A549 (cell line): Measurements from ENCODE around the gene UGT1A3. TPM values are rescaled to one million over a fixed set of nuclear protein-coding genes. Genes with fewer than 3 reads are reported as not detected.

Experiments
- ATAC-seq, 2 experiments: fragments of 200-7000 bp in 1 of 2; fragments of >200 bp in 1 of 2; cut with Nextera tagmentation in 1 of 2; cut with Tn5 transposase in 1 of 2; 3 replicates each; pipeline versions ENCODE4 v1.8.0 to v1.9.1; 2018 to 2020; ENCODE audit warnings: mild to moderate bottlenecking in 1 of 2, moderate library complexity in 1 of 2
- CTCF ChIA-PET: fragments of 300-600 bp; sonication (Branson Sonifier 250); formaldehyde crosslinking; extraction: SDS; loops from one replicate; lab custom pipeline; 2021; ENCODE audit warnings: antibody characterized with exemption, inconsistent platforms; lab: Yijun Ruan, JAX
- POLR2A ChIA-PET: fragments of 350-600 bp; formaldehyde crosslinking; extraction: SDS; loops from one replicate; lab custom pipeline; 2021; ENCODE audit warnings: antibody characterized with exemption, inconsistent platforms; lab: Yijun Ruan, JAX
- DNase-seq, 2 experiments: peaks; one replicate each; pipeline versions ENCODE4 v3.0.0 to v3.0.0-alpha.2; 2011 to 2016; ENCODE audit warnings: low read depth in 1 of 2, low spot score in 1 of 2
- FAIRE-seq: peaks from 2 replicates; lab custom pipeline; 2011; peaks lifted over from hg19 to GRCh38; lab: Jason Lieb, UNC
- H3K27ac ChIP-seq, 2 experiments: fragments of >200 bp; sonication (Bioruptor Twin); formaldehyde crosslinking; 3 replicates each; pipeline ENCODE4 v1.5.1; 2016 to 2017
- H3K4me1 ChIP-seq: fragments of >200 bp; sonication (Bioruptor Twin); formaldehyde crosslinking; 3 replicates; pipeline ENCODE4 v1.6.1; 2016
- H3K4me2 ChIP-seq: fragments of >200 bp; sonication (Bioruptor Twin); formaldehyde crosslinking; 3 replicates; pipeline ENCODE4 v1.6.1; 2016
- H3K4me3 ChIP-seq: fragments of >200 bp; sonication (Bioruptor Twin); formaldehyde crosslinking; 3 replicates; pipeline ENCODE4 v1.5.1; 2016
- H3K9me3 ChIP-seq: fragments of >200 bp; sonication (Bioruptor Twin); formaldehyde crosslinking; 3 replicates; pipeline ENCODE4 v1.6.1; 2016
- EHF ChIP-seq: fragments of 250-450 bp; sonication (Bioruptor Pico); IDR thresholded peaks from 2 replicates; pipeline ENCODE4 v1.5.0; 2020; ENCODE audit warnings: mild to moderate bottlenecking
- EHMT2 ChIP-seq: fragments of 200-600 bp; sonication (generic); IDR thresholded peaks from 2 replicates; pipeline ENCODE4 v1.6.1; 2016; ENCODE audit warnings: antibody characterized with exemption, low read depth, mild to moderate bottlenecking, moderate library complexity
- ESRRA ChIP-seq: fragments of 150-350 bp; IDR thresholded peaks from 2 replicates; pipeline ENCODE4 v1.6.1; 2014; ENCODE audit warnings: mild to moderate bottlenecking, low read length, borderline replicate concordance
- FOSB ChIP-seq: fragments of 250-450 bp; sonication (Bioruptor Pico); IDR thresholded peaks from 2 replicates; pipeline ENCODE4 v1.5.0; 2020; ENCODE audit warnings: mild to moderate bottlenecking, moderate library complexity
- FOXS1 ChIP-seq: fragments of 250-450 bp; sonication (Bioruptor Pico); IDR thresholded peaks from 2 replicates; pipeline ENCODE4 v1.5.0; 2020; ENCODE audit warnings: mild to moderate bottlenecking, moderate library complexity
- GATA3 ChIP-seq: IDR thresholded peaks from 2 replicates; pipeline ENCODE4 v1.6.1; 2012; ENCODE audit warnings: borderline replicate concordance
- HEYL ChIP-seq: fragments of 250-450 bp; sonication (Bioruptor Pico); IDR thresholded peaks from 2 replicates; pipeline ENCODE4 v1.8.0; 2021; ENCODE audit warnings: mild to moderate bottlenecking, moderate library complexity
- HOXA7 ChIP-seq: fragments of 250-450 bp; sonication (Bioruptor Pico); IDR thresholded peaks from 2 replicates; pipeline ENCODE4 v1.5.0; 2020; ENCODE audit warnings: mild to moderate bottlenecking, moderate library complexity
- HOXB13 ChIP-seq: fragments of 250-450 bp; sonication (Bioruptor Pico); IDR thresholded peaks from 2 replicates; pipeline ENCODE4 v1.5.0; 2020; ENCODE audit warnings: low read depth, mild to moderate bottlenecking, moderate library complexity
- HOXB5 ChIP-seq: fragments of 250-450 bp; sonication (Bioruptor Pico); IDR thresholded peaks from 2 replicates; pipeline ENCODE4 v1.5.0; 2020; ENCODE audit warnings: mild to moderate bottlenecking, moderate library complexity
- KDM5A ChIP-seq: fragments of 200-600 bp; sonication (generic); IDR thresholded peaks from 2 replicates; pipeline ENCODE4 v1.6.1; 2016; ENCODE audit warnings: antibody characterized with exemption, mild to moderate bottlenecking
- MAZ ChIP-seq: fragments of 150-350 bp; IDR thresholded peaks from 2 replicates; pipeline ENCODE4 v1.6.1; 2014; ENCODE audit warnings: antibody characterized with exemption, low read depth, low read length, borderline replicate concordance
- NFE2L2 ChIP-seq: fragments of 150-350 bp; conservative IDR thresholded peaks from 2 replicates; pipeline ENCODE4 v1.6.1; 2014; ENCODE audit warnings: low read length
- NPAS2 ChIP-seq: fragments of 250-450 bp; sonication (Bioruptor Pico); IDR thresholded peaks from 2 replicates; pipeline ENCODE4 v1.8.0; 2022; ENCODE audit warnings: mild to moderate bottlenecking, moderate library complexity, borderline replicate concordance
- POLR2A ChIP-seq: IDR thresholded peaks from 2 replicates; pipeline ENCODE4 v1.6.1; 2012; ENCODE audit warnings: mild to moderate bottlenecking, low read length
- RAD21 ChIP-seq, 2 experiments: fragments of >200 bp in 1 of 2; sonication (Bioruptor Twin) in 1 of 2; formaldehyde crosslinking in 1 of 2; IDR thresholded peaks in 1 of 2; conservative IDR thresholded peaks in 1 of 2; 2 replicates in 1 of 2; 3 replicates in 1 of 2; pipeline ENCODE4 v1.6.1; 2012 to 2018; ENCODE audit warnings: inconsistent platforms in 1 of 2
- RFX5 ChIP-seq: fragments of 450-650 bp; IDR thresholded peaks from 2 replicates; pipeline ENCODE4 v1.7.1; 2014; ENCODE audit warnings: antibody characterized with exemption, mild to moderate bottlenecking, moderate library complexity
- SMC3 ChIP-seq: fragments of >200 bp; sonication (Bioruptor Twin); formaldehyde crosslinking; IDR thresholded peaks from 3 replicates; pipeline ENCODE4 v1.6.1; 2018; ENCODE audit warnings: inconsistent platforms
- TFCP2L1 ChIP-seq: fragments of 250-450 bp; sonication (Bioruptor Pico); IDR thresholded peaks from 2 replicates; pipeline ENCODE4 v1.5.0; 2021; ENCODE audit warnings: mild to moderate bottlenecking
- ZC3H11A ChIP-seq: fragments of 450-650 bp; IDR thresholded peaks from 2 replicates; pipeline ENCODE4 v1.6.1; 2014; ENCODE audit warnings: antibody characterized with exemption, mild to moderate bottlenecking
- ZNF302 ChIP-seq: fragments of 250-450 bp; sonication (Bioruptor Pico); IDR thresholded peaks from 2 replicates; pipeline ENCODE4 v1.9.0; 2021; ENCODE audit warnings: inconsistent platforms, mild to moderate bottlenecking, moderate library complexity
- ZSCAN20 ChIP-seq: fragments of 250-450 bp; sonication (Bioruptor Pico); IDR thresholded peaks from 2 replicates; pipeline ENCODE4 v1.8.0; 2022; ENCODE audit warnings: mild to moderate bottlenecking, moderate library complexity
- WGBS: methylation state at CpG from one replicate; pipeline ENCODE4 v1.1.6; 2017; ENCODE audit errors: missing lambda C conversion rate; 5-methylcytosine and 5-hydroxymethylcytosine counted together
- polyA plus RNA-seq, 4 experiments: library from polyadenylated mRNA; depleted of rRNA in 3 of 4; stranded (reverse); fragments of >200 nt; fragmentation: RNase III in 1 of 4; extraction: RNeasy Plus Mini Kit Qiagen cat#74134 plus additional on column Dnase treatment in 1 of 4; gene quantifications; 2 replicates in 3 of 4; 3 replicates in 1 of 4; pipeline ENCODE4 v1.2.3, GENCODE V29; 2011 to 2017
- TF ChIP-seq, protein P1 (sequence below): fragments of 250-450 bp; sonication (Bioruptor Pico); IDR thresholded peaks from 2 replicates; pipeline ENCODE4 v1.5.0; 2021; ENCODE audit warnings: mild to moderate bottlenecking, moderate library complexity, borderline replicate concordance
- TF ChIP-seq, protein P2 (sequence below): IDR thresholded peaks from 2 replicates; pipeline ENCODE4 v1.6.1; 2012
- TF ChIP-seq, protein P3 (sequence below): fragments of 200-600 bp; sonication (generic); IDR thresholded peaks from 2 replicates; pipeline ENCODE4 v1.6.1; 2016; ENCODE audit warnings: antibody characterized with exemption, mild to moderate bottlenecking, moderate library complexity
- TF ChIP-seq, protein P4 (sequence below): fragments of 450-650 bp; IDR thresholded peaks from 2 replicates; pipeline ENCODE4 v1.6.1; 2014; ENCODE audit warnings: antibody characterized with exemption
- TF ChIP-seq, protein P5 (sequence below): fragments of >200 bp; sonication (Bioruptor Twin); formaldehyde crosslinking; IDR thresholded peaks from 3 replicates; pipeline ENCODE4 v1.6.1; 2016
- TF ChIP-seq, protein P6 (sequence below): fragments of 250-450 bp; sonication (Bioruptor Pico); IDR thresholded peaks from 2 replicates; pipeline ENCODE4 v1.5.0; 2020; ENCODE audit warnings: low read depth, mild to moderate bottlenecking, moderate library complexity

UGT1A3 gene
- polyA plus RNA-seq, 2 of the 4 experiments (the other 2 are of a cell fraction), result 0.23 to 0.39 TPM

DNA sequence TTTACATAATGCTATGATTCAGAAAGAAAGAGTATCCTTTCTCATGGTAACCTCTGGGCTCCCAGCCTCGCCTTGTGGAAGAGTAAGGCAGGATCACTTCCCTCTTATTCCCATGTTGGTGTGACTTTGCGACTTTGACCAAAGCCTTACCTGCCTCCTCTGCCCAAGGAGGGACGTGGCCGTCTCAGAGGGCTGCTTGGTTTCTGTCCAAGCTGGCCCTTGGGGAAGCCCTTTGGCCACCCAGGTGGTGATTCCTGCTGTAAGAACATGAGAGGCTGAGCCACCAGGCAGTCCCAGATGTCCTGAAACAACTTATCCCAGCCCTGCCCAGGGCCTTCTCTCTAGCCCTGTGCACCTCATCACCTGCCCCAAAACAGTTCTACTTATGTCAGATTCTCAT, 30.1 kb upstream of the UGT1A3 start:
- no peak for TF ChIP-seq ZC3H11A
- TF ChIP-seq HOXB5, result peak; percentile 75
- TF ChIP-seq EHMT2, result no peak
- peak; percentile 59; the same call in 1 of the 2 replicates for TF ChIP-seq NPAS2 (CRISPR knock-in tag)
- TF ChIP-seq KDM5A, result no peak
- TF ChIP-seq RFX5, result no peak
- TF ChIP-seq, protein P1, sequence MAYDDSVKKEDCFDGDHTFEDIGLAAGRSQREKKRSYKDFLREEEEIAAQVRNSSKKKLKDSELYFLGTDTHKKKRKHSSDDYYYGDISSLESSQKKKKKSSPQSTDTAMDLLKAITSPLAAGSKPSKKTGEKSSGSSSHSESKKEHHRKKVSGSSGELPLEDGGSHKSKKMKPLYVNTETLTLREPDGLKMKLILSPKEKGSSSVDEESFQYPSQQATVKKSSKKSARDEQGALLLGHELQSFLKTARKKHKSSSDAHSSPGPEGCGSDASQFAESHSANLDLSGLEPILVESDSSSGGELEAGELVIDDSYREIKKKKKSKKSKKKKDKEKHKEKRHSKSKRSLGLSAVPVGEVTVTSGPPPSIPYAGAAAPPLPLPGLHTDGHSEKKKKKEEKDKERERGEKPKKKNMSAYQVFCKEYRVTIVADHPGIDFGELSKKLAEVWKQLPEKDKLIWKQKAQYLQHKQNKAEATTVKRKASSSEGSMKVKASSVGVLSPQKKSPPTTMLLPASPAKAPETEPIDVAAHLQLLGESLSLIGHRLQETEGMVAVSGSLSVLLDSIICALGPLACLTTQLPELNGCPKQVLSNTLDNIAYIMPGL (CRISPR knock-in tag), result no peak
- no peak for TF ChIP-seq GATA3
- peak; percentile 73; the same call in 1 of the 2 replicates for TF ChIP-seq HOXB13 (CRISPR knock-in tag)
- TF ChIP-seq, protein P2, sequence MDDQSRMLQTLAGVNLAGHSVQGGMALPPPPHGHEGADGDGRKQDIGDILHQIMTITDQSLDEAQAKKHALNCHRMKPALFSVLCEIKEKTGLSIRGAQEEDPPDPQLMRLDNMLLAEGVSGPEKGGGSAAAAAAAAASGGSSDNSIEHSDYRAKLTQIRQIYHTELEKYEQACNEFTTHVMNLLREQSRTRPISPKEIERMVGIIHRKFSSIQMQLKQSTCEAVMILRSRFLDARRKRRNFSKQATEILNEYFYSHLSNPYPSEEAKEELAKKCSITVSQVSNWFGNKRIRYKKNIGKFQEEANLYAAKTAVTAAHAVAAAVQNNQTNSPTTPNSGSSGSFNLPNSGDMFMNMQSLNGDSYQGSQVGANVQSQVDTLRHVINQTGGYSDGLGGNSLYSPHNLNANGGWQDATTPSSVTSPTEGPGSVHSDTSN, result no peak
- TF ChIP-seq ESRRA, result no peak
- no peak for TF ChIP-seq SMC3
- TF ChIP-seq TFCP2L1 (CRISPR knock-in tag), result 0 out of 2 replicates have a peak, but pooled peaks have one; percentile 67
- TF ChIP-seq NFE2L2, result no peak
- TF ChIP-seq MAZ, result no peak
- no peak for TF ChIP-seq ZNF302 (CRISPR knock-in tag)
- no peak for TF ChIP-seq EHF (CRISPR knock-in tag)
- 0 out of 2 replicates have a peak, but pooled peaks have one; percentile 20 for TF ChIP-seq HOXA7 (CRISPR knock-in tag)
- TF ChIP-seq, protein P3, sequence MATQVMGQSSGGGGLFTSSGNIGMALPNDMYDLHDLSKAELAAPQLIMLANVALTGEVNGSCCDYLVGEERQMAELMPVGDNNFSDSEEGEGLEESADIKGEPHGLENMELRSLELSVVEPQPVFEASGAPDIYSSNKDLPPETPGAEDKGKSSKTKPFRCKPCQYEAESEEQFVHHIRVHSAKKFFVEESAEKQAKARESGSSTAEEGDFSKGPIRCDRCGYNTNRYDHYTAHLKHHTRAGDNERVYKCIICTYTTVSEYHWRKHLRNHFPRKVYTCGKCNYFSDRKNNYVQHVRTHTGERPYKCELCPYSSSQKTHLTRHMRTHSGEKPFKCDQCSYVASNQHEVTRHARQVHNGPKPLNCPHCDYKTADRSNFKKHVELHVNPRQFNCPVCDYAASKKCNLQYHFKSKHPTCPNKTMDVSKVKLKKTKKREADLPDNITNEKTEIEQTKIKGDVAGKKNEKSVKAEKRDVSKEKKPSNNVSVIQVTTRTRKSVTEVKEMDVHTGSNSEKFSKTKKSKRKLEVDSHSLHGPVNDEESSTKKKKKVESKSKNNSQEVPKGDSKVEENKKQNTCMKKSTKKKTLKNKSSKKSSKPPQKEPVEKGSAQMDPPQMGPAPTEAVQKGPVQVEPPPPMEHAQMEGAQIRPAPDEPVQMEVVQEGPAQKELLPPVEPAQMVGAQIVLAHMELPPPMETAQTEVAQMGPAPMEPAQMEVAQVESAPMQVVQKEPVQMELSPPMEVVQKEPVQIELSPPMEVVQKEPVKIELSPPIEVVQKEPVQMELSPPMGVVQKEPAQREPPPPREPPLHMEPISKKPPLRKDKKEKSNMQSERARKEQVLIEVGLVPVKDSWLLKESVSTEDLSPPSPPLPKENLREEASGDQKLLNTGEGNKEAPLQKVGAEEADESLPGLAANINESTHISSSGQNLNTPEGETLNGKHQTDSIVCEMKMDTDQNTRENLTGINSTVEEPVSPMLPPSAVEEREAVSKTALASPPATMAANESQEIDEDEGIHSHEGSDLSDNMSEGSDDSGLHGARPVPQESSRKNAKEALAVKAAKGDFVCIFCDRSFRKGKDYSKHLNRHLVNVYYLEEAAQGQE, result no peak
- CTCF ChIA-PET, result interaction anchor here (1.2 to 2.6 kb wide), 4 partner anchors 13 to 250 kb away, joined by 4 to 11 read pairs (median 4); no protein-coding TSS in a partner anchor
- DNase-seq (peak in 1 of 2 experiments; percentile 56), ATAC-seq (peak in 1 of 2 experiments; percentile 6; a peak in 1 of 6 replicates), FAIRE-seq (no peak)
- peaks cover 49% of the 10 kb centered on the region for H3K9me3 ChIP-seq
- peaks cover 42% of the 10 kb centered on the region for H3K4me1 ChIP-seq
- peak overlapping the region; percentile 99 to 100 for H3K27ac ChIP-seq
- H3K4me3 ChIP-seq, result no peak overlapping the region
- POLR2A ChIA-PET, result interaction anchor here (0.5 to 1.9 kb wide), 3 partner anchors 132 to 1318 kb away, joined by 3 to 13 read pairs (median 5); partner anchors contain the start of gene USP40
- 59% methylated on average over 3 of the region's 4 CpGs for WGBS
- H3K4me2 ChIP-seq, result peak overlapping the region; percentile 52; the same call in 2 of the 3 replicates

DNA sequence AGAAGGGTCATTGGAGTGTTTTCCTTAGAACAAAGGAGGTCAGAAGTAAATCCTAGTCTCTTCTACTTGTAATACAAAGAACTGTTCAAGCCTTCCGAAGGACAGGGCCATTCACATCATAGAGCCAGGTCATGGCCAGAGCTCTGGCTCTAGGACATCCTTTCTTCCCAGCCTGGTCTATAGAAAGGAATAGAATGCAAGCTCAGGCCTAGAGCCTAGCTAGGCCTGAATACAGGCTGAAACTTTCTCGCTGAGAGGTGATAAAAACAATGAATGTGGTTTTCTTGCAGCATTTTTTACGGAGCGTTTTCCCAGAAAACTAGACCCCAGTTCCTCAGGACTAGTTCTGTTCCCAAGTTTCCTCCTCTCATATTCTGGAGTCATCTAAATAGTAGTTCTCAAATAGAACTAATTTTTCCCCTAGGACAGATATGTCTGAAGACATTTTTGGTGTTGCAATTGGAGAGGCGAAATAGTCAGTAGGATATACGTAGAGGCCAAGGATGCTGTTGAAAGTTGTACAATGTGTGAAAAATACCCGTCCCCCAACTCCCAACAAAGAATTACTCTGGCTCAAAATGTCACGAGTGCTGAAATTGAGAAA, 29.3 kb upstream of the UGT1A3 start:
- peak overlapping the region; percentile 52 for H3K4me2 ChIP-seq
- no peak overlapping the region for H3K4me3 ChIP-seq
- POLR2A ChIA-PET, result interaction anchor here (0.5 to 1.9 kb wide), 6 partner anchors 133 to 213 kb away, joined by 3 to 13 read pairs (median 8); partner anchors contain the start of gene USP40
- TF ChIP-seq FOXS1 (CRISPR knock-in tag) (peak; percentile 20; the same call in 1 of the 2 replicates), ZSCAN20 (peak; percentile 87), RAD21 (conservative IDR thresholded peaks at IDR 0.05 in 1 of 2, IDR thresholded peaks at IDR 0.05 in 1 of 2) (no peak), POLR2A (no peak), FOSB (CRISPR knock-in tag) (peak; percentile 32; the same call in 1 of the 2 replicates), HOXB5 (peak; percentile 87), HEYL (CRISPR knock-in tag) (peak; percentile 20; the same call in 1 of the 2 replicates)
- TF ChIP-seq, protein P4, sequence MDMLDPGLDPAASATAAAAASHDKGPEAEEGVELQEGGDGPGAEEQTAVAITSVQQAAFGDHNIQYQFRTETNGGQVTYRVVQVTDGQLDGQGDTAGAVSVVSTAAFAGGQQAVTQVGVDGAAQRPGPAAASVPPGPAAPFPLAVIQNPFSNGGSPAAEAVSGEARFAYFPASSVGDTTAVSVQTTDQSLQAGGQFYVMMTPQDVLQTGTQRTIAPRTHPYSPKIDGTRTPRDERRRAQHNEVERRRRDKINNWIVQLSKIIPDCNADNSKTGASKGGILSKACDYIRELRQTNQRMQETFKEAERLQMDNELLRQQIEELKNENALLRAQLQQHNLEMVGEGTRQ, result no peak
- TF ChIP-seq, protein P5, sequence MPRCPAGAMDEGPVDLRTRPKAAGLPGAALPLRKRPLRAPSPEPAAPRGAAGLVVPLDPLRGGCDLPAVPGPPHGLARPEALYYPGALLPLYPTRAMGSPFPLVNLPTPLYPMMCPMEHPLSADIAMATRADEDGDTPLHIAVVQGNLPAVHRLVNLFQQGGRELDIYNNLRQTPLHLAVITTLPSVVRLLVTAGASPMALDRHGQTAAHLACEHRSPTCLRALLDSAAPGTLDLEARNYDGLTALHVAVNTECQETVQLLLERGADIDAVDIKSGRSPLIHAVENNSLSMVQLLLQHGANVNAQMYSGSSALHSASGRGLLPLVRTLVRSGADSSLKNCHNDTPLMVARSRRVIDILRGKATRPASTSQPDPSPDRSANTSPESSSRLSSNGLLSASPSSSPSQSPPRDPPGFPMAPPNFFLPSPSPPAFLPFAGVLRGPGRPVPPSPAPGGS, result no peak
- TF ChIP-seq, protein P6, sequence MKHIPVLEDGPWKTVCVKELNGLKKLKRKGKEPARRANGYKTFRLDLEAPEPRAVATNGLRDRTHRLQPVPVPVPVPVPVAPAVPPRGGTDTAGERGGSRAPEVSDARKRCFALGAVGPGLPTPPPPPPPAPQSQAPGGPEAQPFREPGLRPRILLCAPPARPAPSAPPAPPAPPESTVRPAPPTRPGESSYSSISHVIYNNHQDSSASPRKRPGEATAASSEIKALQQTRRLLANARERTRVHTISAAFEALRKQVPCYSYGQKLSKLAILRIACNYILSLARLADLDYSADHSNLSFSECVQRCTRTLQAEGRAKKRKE (CRISPR knock-in tag), result peak; percentile 86

More for the DNA sequence above, 29.3 kb upstream of the UGT1A3 start:
- Histone ChIP-seq H3K9me3 (peaks cover 54% of the 10 kb centered on the region), H3K27ac (peak overlapping the region; percentile 99 to 100), H3K4me1 (peaks cover 34% of the 10 kb centered on the region)
- FAIRE-seq, result no peak
- WGBS, result 5% methylated on average over 8 of the region's 8 CpGs
- peak; percentile 85 for ATAC-seq
- CTCF ChIA-PET, result interaction anchor here (1.0 to 2.6 kb wide), 6 partner anchors 12 to 251 kb away, joined by 3 to 11 read pairs (median 4); no protein-coding TSS in a partner anchor
- no peak for DNase-seq
